K562 (cell line): ENCODE data around the gene PCCB. TPM values are rescaled to one million over a fixed set of nuclear protein-coding genes. Genes with fewer than 3 reads are reported as not detected.

Experiments
- ATAC-seq: fragments of 200-7000 bp; cut with Tn5 transposase; 3 replicates; pipeline ENCODE4 v1.9.1; 2020; ENCODE audit warnings: moderate library complexity
- BruUV-seq: library from RNA; stranded (reverse); fragments of 400-500 nt; replicated peaks from 2 replicates; lab custom pipeline; 2021; lab: Mats Ljungman, UMichigan
- CTCF ChIA-PET: fragments of 300-600 bp; formaldehyde crosslinking; extraction: SDS; loops from one replicate; lab custom pipeline; 2021; ENCODE audit warnings: low intra/inter-chr PET ratio; lab: Yijun Ruan, JAX
- POLR2A ChIA-PET: fragments of 300-600, 350-650 bp; sonication (Branson Sonifier 250); formaldehyde crosslinking; extraction: SDS; loops from one replicate; lab custom pipeline; 2021; ENCODE audit warnings: antibody characterized with exemption, inconsistent platforms; lab: Yijun Ruan, JAX
- DNase-seq, 4 experiments: peaks; one replicate each; pipeline versions ENCODE4 v3.0.0 to v3.0.0-alpha.2; 2011 to 2018; ENCODE audit warnings: low spot score in 3 of 4, mixed read lengths in 3 of 4; ENCODE audit errors: extremely low read depth in 1 of 4
- FAIRE-seq: peaks from 2 replicates; lab custom pipeline; 2011; peaks lifted over from hg19 to GRCh38; lab: Jason Lieb, UNC
- H2AFZ ChIP-seq: 2 replicates; pipeline ENCODE4 v1.6.0; 2011; ENCODE audit warnings: low read depth, low read length, control low read depth, inconsistent platforms
- H3K27ac ChIP-seq: fragments of 200-600 bp; 3 replicates; pipeline ENCODE4 v1.8.0; 2011; ENCODE audit warnings: low read depth, mild to moderate bottlenecking, control low read depth, inconsistent platforms, low read length, moderate library complexity, mixed read lengths; ENCODE audit errors: extremely low read depth
- H3K27me3 ChIP-seq, 2 experiments: fragments of 300-600 bp in 1 of 2; 2 replicates in 1 of 2; 3 replicates in 1 of 2; pipeline versions ENCODE4 v1.6.0 to v1.8.0; 2011; ENCODE audit warnings: inconsistent platforms in 2 of 2, low read length in 2 of 2, mild to moderate bottlenecking in 1 of 2, mixed read lengths in 1 of 2, moderate library complexity in 1 of 2; ENCODE audit not compliant: control insufficient read depth in 2 of 2, insufficient read depth in 2 of 2
- H3K36me3 ChIP-seq: fragments of 300-600 bp; 3 replicates; pipeline ENCODE4 v1.8.0; 2011; ENCODE audit warnings: mild to moderate bottlenecking, low read length, inconsistent platforms; ENCODE audit not compliant: control insufficient read depth, insufficient read depth
- H3K4me1 ChIP-seq, 2 experiments: fragments of 200-600 bp in 1 of 2; replicated peaks in 1 of 2; 2 replicates in 1 of 2; 3 replicates in 1 of 2; pipeline versions ENCODE4 v1.5.1 to v1.8.0; 2011; ENCODE audit warnings: inconsistent platforms in 2 of 2, low read length in 2 of 2, mild to moderate bottlenecking in 1 of 2, mixed read lengths in 1 of 2, moderate library complexity in 1 of 2; ENCODE audit not compliant: control insufficient read depth in 2 of 2, insufficient read depth in 2 of 2
- H3K4me2 ChIP-seq: 2 replicates; pipeline ENCODE4 v1.6.1; 2011; ENCODE audit warnings: low read length, control low read depth, inconsistent platforms, mixed read lengths; ENCODE audit not compliant: insufficient read depth
- H3K4me3 ChIP-seq: fragments of 200-600 bp; sonication (generic), shearing (Covaris generic); 2 replicates; pipeline ENCODE4 v1.5.1; 2016; ENCODE audit warnings: control low read depth, inconsistent platforms
- H3K79me2 ChIP-seq: fragments of 200-600 bp; 3 replicates; pipeline ENCODE4 v1.8.0; 2011; ENCODE audit warnings: low read length, inconsistent platforms; ENCODE audit not compliant: control insufficient read depth, insufficient read depth
- H3K9ac ChIP-seq, 2 experiments: 2 replicates each; pipeline versions ENCODE4 v1.6.0 to v1.6.1; 2011; ENCODE audit warnings: low read depth in 2 of 2, low read length in 2 of 2, control low read depth in 1 of 2, inconsistent platforms in 1 of 2, mild to moderate bottlenecking in 1 of 2, mixed read lengths in 1 of 2; ENCODE audit not compliant: insufficient read depth in 1 of 2
- H3K9me1 ChIP-seq: one replicate; pipeline ENCODE4 v1.6.0; 2011; ENCODE audit warnings: inconsistent platforms, mild to moderate bottlenecking, low read length, moderate library complexity; ENCODE audit not compliant: control insufficient read depth, insufficient read depth
- H3K9me3 ChIP-seq: replicated peaks from 2 replicates; pipeline ENCODE4 v1.5.1; 2011; ENCODE audit warnings: low read depth, low read length, inconsistent platforms; ENCODE audit not compliant: control insufficient read depth, insufficient read depth
- H4K20me1 ChIP-seq: replicated peaks from 2 replicates; pipeline ENCODE4 v1.6.1; 2011; ENCODE audit warnings: low read length, inconsistent platforms, mixed read lengths; ENCODE audit not compliant: control insufficient read depth, insufficient read depth
- BHLHE40 ChIP-seq: IDR thresholded peaks from 2 replicates; pipeline ENCODE4 v1.6.1; 2011; ENCODE audit warnings: low read length, improper control_type of control experiment
- GABPA ChIP-seq: fragments of 200-800 bp; sonication (Bioruptor generic); conservative IDR thresholded peaks from 2 replicates; pipeline ENCODE4 v1.6.1; 2016; ENCODE audit warnings: low read depth, missing genetic modification characterization, missing compliant biosample characterization
- KLF1 ChIP-seq: fragments of 450-650 bp; IDR thresholded peaks from 2 replicates; pipeline ENCODE4 v1.6.1; 2016; ENCODE audit warnings: missing genetic modification characterization, missing compliant biosample characterization
- L3MBTL2 ChIP-seq: fragments of 450-650 bp; IDR thresholded peaks from 2 replicates; pipeline ENCODE4 v1.6.1; 2016; ENCODE audit warnings: mild to moderate bottlenecking, moderate library complexity
- NFIX ChIP-seq: fragments of 250-450 bp; sonication (Bioruptor Pico); IDR thresholded peaks from 2 replicates; pipeline ENCODE4 v1.4.0; 2020; ENCODE audit warnings: low read depth, mild to moderate bottlenecking, moderate library complexity
- PCBP2 ChIP-seq: fragments of 200-400 bp; formaldehyde crosslinking; IDR thresholded peaks from 2 replicates; pipeline ENCODE4 v1.6.1; 2018; ENCODE audit warnings: low read length, low read depth, mild to moderate bottlenecking, moderate library complexity; ENCODE audit not compliant: poor library complexity, severe bottlenecking
- PHF20 ChIP-seq: fragments of 450-650 bp; IDR thresholded peaks from 2 replicates; pipeline ENCODE4 v1.6.1; 2018; ENCODE audit not compliant: partially characterized antibody
- RHOXF2B ChIP-seq: fragments of 250-450 bp; sonication (Bioruptor Pico); conservative IDR thresholded peaks from 2 replicates; pipeline ENCODE4 v1.5.1; 2021
- SP1 ChIP-seq: sonication (generic); formaldehyde crosslinking; IDR thresholded peaks from 2 replicates; pipeline ENCODE4 v1.8.1; 2022; ENCODE audit warnings: mild to moderate bottlenecking, missing genetic modification reagents
- SRSF1 ChIP-seq: fragments of 200-400 bp; formaldehyde crosslinking; IDR thresholded peaks from 2 replicates; pipeline ENCODE4 v1.6.1; 2017; ENCODE audit warnings: mild to moderate bottlenecking, low read depth, low read length, moderate library complexity
- THRAP3 ChIP-seq: fragments of 450-650 bp; IDR thresholded peaks from 2 replicates; pipeline ENCODE4 v1.6.1; 2016; ENCODE audit warnings: mild to moderate bottlenecking, inconsistent platforms, borderline replicate concordance
- XRCC4 ChIP-seq: IDR thresholded peaks from one replicate; pipeline ENCODE4 v1.6.1; 2011; ENCODE audit not compliant: insufficient read depth, insufficient read length; ENCODE audit errors: extremely low read depth
- ZNF324 ChIP-seq: fragments of 250-450 bp; sonication (Bioruptor Pico); IDR thresholded peaks from 2 replicates; pipeline ENCODE4 v1.4.0; 2020; ENCODE audit warnings: mild to moderate bottlenecking
- WGBS: fragments of 100-300 bp; shearing (Covaris generic); methylation state at CpG from one replicate; pipeline ENCODE4 v1.1.6; 2016; ENCODE audit warnings: low coverage, mixed read lengths; ENCODE audit not compliant: insufficient coverage; ENCODE audit errors: missing lambda C conversion rate; 5-methylcytosine and 5-hydroxymethylcytosine counted together
- in situ Hi-C: fragments of 300-500 bp; cut with MboI; formaldehyde crosslinking; loops from 4 replicates; pipeline ENCODE4 v1.15.0; 2018; ENCODE audit warnings: inconsistent platforms, mixed read lengths
- intact Hi-C: fragments of 100-400 bp; cut with micrococcal nuclease; formaldehyde crosslinking; loops from 2 replicates; pipeline ENCODE4 v1.14.2; 2022
- polyA plus RNA-seq, 8 experiments: library from polyadenylated mRNA; depleted of rRNA in 4 of 8; stranded (reverse) in 5 of 8; unstranded in 3 of 8; fragments of >200 nt; fragmentation: Nextera tagmentation in 2 of 8; fragmentation: Illumina TruSeq in 1 of 8; extraction: Ambion mirVana in 2 of 8; extraction: Trizol in 1 of 8; gene quantifications; 2 replicates each; pipeline versions ENCODE4 v1.2.1 to v1.2.3, GENCODE V29; 2011 to 2014; ENCODE audit warnings: inconsistent platforms in 1 of 8, missing spikeins in 1 of 8
- total RNA-seq, 7 experiments: library from RNA; depleted of rRNA in 6 of 7; stranded (reverse); fragments of >200 nt in 6 of 7; fragmentation: Illumina TruSeq in 2 of 7; extraction: Trizol in 2 of 7; gene quantifications; 2 replicates each; pipeline versions ENCODE4 v1.2.1 to v1.2.3, GENCODE V29; 2011 to 2021; ENCODE audit warnings: low replicate concordance in 1 of 7
- TF ChIP-seq, protein P1 (sequence below), 2 experiments: fragments of 450-650 bp in 1 of 2; sonication (generic) in 1 of 2; formaldehyde crosslinking in 1 of 2; IDR thresholded peaks in 1 of 2; conservative IDR thresholded peaks in 1 of 2; 2 replicates each; pipeline versions ENCODE4 v1.6.1 to v1.8.1; 2016 to 2023; ENCODE audit warnings: mild to moderate bottlenecking in 2 of 2, moderate library complexity in 2 of 2, inconsistent platforms in 1 of 2, missing genetic modification reagents in 1 of 2
- TF ChIP-seq, protein P2 (sequence below): fragments of 450-650 bp; formaldehyde crosslinking; conservative IDR thresholded peaks from 2 replicates; pipeline ENCODE4 v1.4.0; 2022; ENCODE audit warnings: mild to moderate bottlenecking, missing genetic modification characterization

PCCB gene
- total and polyA plus RNA-seq, 9 of the 15 experiments (the other 6 are each of a cell fraction or from before 2014, with no cell fraction given) = 69.5 to 173 (median 92.8) TPM

DNA sequence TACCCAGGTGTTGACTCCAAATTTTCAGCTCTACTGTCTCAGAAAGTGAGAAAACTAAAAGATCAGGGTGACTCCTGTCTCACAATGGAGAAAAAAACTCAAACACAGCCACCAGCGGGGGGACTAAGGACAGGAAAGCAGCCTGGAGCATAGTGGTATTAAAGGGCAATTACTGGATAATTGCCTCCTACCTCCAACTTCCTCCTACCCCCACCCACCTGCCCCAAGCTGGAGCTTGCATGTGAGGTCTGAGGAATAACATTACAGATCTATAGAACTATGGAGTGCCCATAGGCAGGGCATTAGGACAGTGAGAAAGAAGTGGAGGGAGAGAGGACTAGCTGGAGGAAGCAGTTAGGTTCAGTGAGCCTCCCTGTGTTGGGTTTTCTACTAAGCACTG lies 2.7 kb upstream of the PCCB start:
- peaks cover 14 to 20% of the 10 kb centered on the region in 2 experiments; a peak in 4 of 5 replicates for H3K4me1 ChIP-seq
- in situ Hi-C loops = loop anchor here (5.0 kb wide), 1 partner anchor 170 kb away; no protein-coding TSS in a partner anchor
- peaks cover 20% of the 10 kb centered on the region for H3K79me2 ChIP-seq
- ChIA-PET POLR2A (no interaction called here), CTCF (no interaction called here)
- FAIRE-seq = no peak
- no peak overlapping the region for H3K27ac ChIP-seq
- H2AFZ ChIP-seq = 0 out of 2 replicates have a peak overlapping the region, but pooled peaks have one; percentile 52
- no peak overlapping the region for H3K9ac ChIP-seq
- ATAC-seq = no peak
- no peak overlapping the region for H3K4me3 ChIP-seq
- no peaks in the 10 kb centered on the region for H3K9me1 ChIP-seq
- no peaks in the 10 kb centered on the region for H4K20me1 ChIP-seq
- intact Hi-C loops = no loop called here
- 67% methylated on average over 1 of the region's 1 CpG for WGBS
- TF ChIP-seq KLF1 (tag) (no peak), NFIX (no peak), XRCC4 (no peak), PCBP2 (no peak), PHF20 (no peak), THRAP3 (no peak), BHLHE40 (no peak), GABPA (tag) (no peak), SP1 (CRISPR knock-in tag) (no peak), RHOXF2B (no peak), L3MBTL2 (no peak), ZNF324 (CRISPR knock-in tag) (no peak), SRSF1 (no peak)
- TF ChIP-seq, protein P1, sequence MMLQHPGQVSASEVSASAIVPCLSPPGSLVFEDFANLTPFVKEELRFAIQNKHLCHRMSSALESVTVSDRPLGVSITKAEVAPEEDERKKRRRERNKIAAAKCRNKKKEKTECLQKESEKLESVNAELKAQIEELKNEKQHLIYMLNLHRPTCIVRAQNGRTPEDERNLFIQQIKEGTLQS (IDR thresholded peaks at IDR 0.05) = no peak
- TF ChIP-seq, protein P1 (CRISPR knock-in tag; conservative IDR thresholded peaks at IDR 0.05) = no peak
- TF ChIP-seq, protein P2, sequence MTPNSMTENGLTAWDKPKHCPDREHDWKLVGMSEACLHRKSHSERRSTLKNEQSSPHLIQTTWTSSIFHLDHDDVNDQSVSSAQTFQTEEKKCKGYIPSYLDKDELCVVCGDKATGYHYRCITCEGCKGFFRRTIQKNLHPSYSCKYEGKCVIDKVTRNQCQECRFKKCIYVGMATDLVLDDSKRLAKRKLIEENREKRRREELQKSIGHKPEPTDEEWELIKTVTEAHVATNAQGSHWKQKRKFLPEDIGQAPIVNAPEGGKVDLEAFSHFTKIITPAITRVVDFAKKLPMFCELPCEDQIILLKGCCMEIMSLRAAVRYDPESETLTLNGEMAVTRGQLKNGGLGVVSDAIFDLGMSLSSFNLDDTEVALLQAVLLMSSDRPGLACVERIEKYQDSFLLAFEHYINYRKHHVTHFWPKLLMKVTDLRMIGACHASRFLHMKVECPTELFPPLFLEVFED = no peak
- no peak for DNase-seq
- H3K4me2 ChIP-seq = no peak overlapping the region
- no TSS peak for BruUV-seq
- no peaks in the 10 kb centered on the region for H3K36me3 ChIP-seq
- no peaks in the 10 kb centered on the region for H3K9me3 ChIP-seq
- no peaks in the 10 kb centered on the region for H3K27me3 ChIP-seq
